ENCODE data around the gene SLC6A9. TPM values are rescaled to one million over a fixed set of nuclear protein-coding genes. Genes with fewer than 3 reads are reported as not detected.

Gene SLC6A9
- total RNA-seq, 2 experiments from 2014 or later: 2.6 to 5.3 TPM

DNA sequence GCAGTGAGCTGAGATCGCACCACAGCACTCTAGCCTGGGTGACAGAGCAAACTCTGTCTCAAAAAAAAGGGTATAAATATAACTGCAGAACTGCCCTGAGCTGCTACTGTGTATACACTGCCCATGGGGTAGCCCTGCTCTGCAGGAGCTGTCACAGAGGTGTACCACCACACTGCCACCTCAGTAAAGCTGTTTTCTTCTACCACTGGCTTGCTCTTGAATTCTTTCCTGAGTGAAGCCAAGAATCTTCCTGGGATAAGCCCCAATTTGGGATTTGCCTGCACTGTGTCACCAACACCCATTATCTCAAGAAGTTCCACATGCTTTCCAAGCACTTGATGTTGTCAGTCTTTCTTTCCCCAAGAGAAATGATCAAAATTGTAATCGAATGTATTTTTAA is 30.6 kb upstream of the SLC6A9 start:
- ATAC-seq: no peak
- Mint-ChIP-seq H3K9me3 (ENCODE audit: low read depth) (no peaks in the 10 kb centered on the region), H3K27me3 (peaks cover 37% of the 10 kb centered on the region), H3K4me1 (no peaks in the 10 kb centered on the region), H3K36me3 (no peaks in the 10 kb centered on the region), H3K4me3 (no peak overlapping the region), H3K27ac (no peak overlapping the region)
- DNase-seq: no peak
- CTCF ChIA-PET: interaction anchor here (1.3 kb wide), 1 partner anchor 16 kb away, joined by 3 read pairs; no protein-coding TSS in a partner anchor

DNA sequence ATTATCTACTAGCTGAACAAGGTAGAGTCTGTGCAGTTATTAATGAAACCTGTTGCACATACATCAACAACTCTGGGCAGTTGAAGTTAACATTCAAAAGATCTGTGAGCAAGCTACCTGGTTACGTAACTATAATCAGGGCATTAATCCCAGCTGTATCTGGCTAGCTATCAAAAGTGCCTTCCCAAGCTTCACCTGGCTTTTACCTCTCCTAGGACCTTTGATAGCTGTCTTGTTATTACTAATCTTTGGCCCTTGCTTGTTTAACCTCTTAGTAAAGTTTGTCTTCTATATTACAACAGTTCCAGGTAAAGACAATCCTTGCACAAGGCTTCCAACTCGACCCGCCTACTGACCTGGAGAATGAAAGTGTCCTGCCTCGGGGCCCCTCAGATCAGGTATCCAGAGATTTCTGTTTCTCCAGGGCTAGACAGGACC is 29.6 kb upstream of the SLC6A9 start:
- Mint-ChIP-seq H3K36me3 (no peaks in the 10 kb centered on the region), H3K27ac (no peak overlapping the region), H3K27me3 (peaks cover 33% of the 10 kb centered on the region), H3K4me1 (no peaks in the 10 kb centered on the region), H3K9me3 (ENCODE audit: low read depth) (no peaks in the 10 kb centered on the region), H3K4me3 (no peak overlapping the region)
- ATAC-seq: no peak
- CTCF ChIA-PET: interaction anchor here (0.8 kb wide), 1 partner anchor 13 kb away, joined by 3 read pairs; no protein-coding TSS in a partner anchor
- no peak for DNase-seq

DNA sequence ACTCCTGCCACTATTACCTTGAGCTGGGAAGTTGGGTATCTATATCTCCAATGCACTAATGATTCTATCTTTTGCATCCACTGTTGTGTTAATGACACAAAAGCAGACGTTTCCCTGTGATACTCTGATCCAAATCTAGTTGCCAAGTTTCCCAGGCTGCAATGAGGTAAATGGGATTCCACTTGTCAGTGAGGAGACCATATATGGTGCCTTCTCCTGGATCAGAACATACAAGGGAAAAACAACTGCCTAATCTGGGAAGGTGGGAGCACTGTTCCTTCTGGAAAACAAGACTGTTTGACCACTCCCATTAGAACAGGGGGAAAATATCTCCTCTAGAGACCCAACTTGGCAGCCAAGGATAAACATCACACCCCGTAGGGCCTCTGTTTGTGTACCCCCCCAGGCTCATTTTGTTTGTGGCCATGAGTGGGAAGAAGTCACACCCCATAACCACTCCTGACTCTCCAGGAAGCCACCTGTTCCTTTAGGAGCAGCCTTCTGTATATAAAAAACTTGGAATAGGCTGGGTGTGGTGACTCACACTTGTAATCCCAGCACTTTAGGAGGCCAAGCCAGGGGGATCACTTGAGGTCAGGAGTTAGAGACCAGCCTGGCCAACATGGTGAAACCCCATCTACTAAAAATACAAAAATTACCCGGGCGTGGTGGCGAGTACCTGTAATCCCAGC is 28.5 kb upstream of the SLC6A9 start:
- Mint-ChIP-seq H3K9me3 (ENCODE audit: low read depth) (no peaks in the 10 kb centered on the region), H3K4me1 (no peaks in the 10 kb centered on the region), H3K27me3 (peaks cover 33% of the 10 kb centered on the region), H3K36me3 (no peaks in the 10 kb centered on the region), H3K4me3 (no peak overlapping the region), H3K27ac (no peak overlapping the region)
- ATAC-seq (no peak), DNase-seq (no peak)
- CTCF ChIA-PET: no interaction called here

DNA sequence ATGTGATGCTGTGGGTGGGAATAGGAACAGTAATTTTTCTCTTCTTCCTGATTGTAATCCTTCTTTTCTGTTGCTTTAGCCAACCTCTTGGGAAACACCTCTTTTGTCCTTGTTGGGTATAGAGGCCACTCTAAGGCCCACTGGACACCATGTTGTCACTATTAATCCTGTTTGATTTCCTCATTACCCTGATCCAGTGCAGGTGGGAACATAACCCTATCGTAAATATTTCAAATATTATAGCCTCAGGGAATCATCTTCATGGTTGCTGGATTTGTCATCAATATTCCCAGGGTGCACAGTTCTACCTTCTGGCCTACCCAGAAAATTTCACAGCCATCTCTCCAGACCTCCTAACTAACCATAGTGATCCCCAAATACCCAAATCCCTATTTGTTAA is 27.9 kb upstream of the SLC6A9 start:
- H3K9me3 Mint-ChIP-seq (ENCODE audit: low read depth): no peaks in the 10 kb centered on the region
- DNase-seq (no peak), ATAC-seq (no peak)
- CTCF ChIA-PET: no interaction called here
- no peak overlapping the region for H3K27ac Mint-ChIP-seq
- peaks cover 33% of the 10 kb centered on the region for H3K27me3 Mint-ChIP-seq
- no peaks in the 10 kb centered on the region for H3K4me1 Mint-ChIP-seq
- H3K4me3 Mint-ChIP-seq: no peak overlapping the region
- no peaks in the 10 kb centered on the region for H3K36me3 Mint-ChIP-seq

DNA sequence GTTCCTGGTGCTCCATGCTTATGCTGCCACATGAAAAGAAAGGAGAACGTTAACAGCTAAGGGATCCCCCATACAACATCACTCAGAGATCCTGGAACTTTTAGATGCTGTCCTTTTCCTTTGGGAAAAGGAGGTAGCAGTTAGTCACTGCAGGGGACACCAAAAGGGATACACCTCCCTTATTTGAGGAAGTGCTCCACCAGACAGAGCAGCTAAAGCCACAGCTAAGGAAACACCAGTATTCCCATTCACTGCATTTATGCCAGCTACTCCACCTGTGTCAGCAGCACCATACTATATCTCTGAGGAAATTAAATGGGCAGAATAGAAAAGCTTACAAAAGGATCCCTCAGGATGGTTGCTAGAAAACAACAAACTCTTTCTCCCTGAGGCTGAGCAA is 26.0 kb upstream of the SLC6A9 start:
- CTCF ChIA-PET: interaction anchor here (1.1 to 2.7 kb wide), 3 partner anchors 10 to 52 kb away, joined by 3 to 30 read pairs (median 5); no protein-coding TSS in a partner anchor
- Mint-ChIP-seq H3K27me3 (peaks cover 22% of the 10 kb centered on the region), H3K36me3 (no peaks in the 10 kb centered on the region), H3K4me3 (no peak overlapping the region), H3K4me1 (no peaks in the 10 kb centered on the region), H3K9me3 (ENCODE audit: low read depth) (no peaks in the 10 kb centered on the region), H3K27ac (no peak overlapping the region)
- DNase-seq: no peak
- no peak for ATAC-seq

DNA sequence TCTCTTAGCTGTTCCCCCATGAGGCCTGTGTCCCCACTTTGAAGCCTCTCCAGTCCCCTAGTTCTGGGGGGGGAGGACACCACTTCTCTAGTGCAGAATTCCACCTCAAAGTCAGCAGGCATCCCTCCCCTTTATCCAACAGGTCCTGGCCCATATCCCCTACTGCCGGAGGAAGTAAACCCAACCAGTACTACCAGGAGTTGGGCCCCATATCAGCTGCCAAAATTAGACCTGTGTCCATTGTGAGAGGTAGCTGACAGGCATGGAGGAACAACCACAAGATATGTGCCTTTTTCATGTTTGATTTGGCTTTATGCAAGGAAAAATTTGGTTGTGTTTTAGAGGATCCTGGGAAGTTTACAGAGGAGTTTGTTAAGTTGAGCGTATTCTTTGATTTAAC is 22.1 kb upstream of the SLC6A9 start:
- ATAC-seq (no peak), DNase-seq (no peak)
- Mint-ChIP-seq H3K9me3 (ENCODE audit: low read depth) (no peaks in the 10 kb centered on the region), H3K27me3 (peaks cover 18% of the 10 kb centered on the region), H3K4me3 (no peak overlapping the region), H3K36me3 (no peaks in the 10 kb centered on the region), H3K4me1 (peaks cover under 1% of the 10 kb centered on the region), H3K27ac (no peak overlapping the region)
- CTCF ChIA-PET: interaction anchor here (0.7 kb wide), 1 partner anchor 264 kb away, joined by 3 read pairs; no protein-coding TSS in a partner anchor

DNA sequence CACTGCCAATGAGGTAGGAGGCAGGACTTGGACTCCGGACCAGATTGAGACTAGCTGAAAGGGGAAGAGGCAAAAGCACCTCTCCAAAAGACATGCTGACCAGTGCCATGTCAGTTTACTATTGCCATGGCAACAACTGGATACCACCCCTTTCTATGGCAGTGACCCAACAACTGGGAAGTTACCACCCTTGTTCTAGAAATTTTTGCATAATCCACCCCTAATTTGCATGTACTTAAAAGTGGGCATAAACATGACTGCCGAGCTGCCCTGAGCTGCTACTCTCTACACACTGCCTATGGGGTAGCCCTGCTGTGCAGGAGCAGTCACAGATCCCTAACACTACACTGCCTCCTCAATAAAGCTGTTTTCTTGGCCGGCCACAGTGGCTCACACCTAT is 19.0 kb upstream of the SLC6A9 start:
- Mint-ChIP-seq H3K9me3 (ENCODE audit: low read depth) (no peaks in the 10 kb centered on the region), H3K27me3 (peaks cover 15% of the 10 kb centered on the region), H3K4me3 (no peak overlapping the region), H3K27ac (no peak overlapping the region), H3K36me3 (no peaks in the 10 kb centered on the region), H3K4me1 (peaks cover 13% of the 10 kb centered on the region)
- CTCF ChIA-PET: interaction anchor here (0.7 to 5.0 kb wide), 3 partner anchors 44 to 520 kb away, joined by 4 to 60 read pairs (median 4); no protein-coding TSS in a partner anchor
- DNase-seq (no peak), ATAC-seq (no peak)

DNA sequence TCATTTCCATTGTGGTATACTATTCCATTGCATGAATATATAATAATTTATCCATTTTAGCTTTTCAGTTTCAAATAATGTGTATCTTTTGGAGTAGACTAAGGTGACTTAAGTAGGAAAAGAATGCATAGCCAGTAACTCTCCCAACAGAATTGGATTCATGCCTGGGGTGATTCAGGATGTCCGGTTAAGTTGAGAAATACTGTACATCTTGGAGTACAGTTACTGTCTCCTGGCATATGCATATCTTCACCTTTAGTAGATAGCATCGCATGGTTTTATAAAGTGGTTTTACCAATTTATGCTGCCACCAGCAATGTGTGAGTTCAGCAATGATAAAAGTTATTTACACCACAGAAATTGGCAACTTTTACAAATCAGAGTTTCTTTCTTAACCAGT is 18.6 kb upstream of the SLC6A9 start:
- H3K4me1 Mint-ChIP-seq: peaks cover 13% of the 10 kb centered on the region
- CTCF ChIA-PET: interaction anchor here (1.1 to 6.0 kb wide), 5 partner anchors 43 to 520 kb away, joined by 3 to 60 read pairs (median 12); no protein-coding TSS in a partner anchor

DNA sequence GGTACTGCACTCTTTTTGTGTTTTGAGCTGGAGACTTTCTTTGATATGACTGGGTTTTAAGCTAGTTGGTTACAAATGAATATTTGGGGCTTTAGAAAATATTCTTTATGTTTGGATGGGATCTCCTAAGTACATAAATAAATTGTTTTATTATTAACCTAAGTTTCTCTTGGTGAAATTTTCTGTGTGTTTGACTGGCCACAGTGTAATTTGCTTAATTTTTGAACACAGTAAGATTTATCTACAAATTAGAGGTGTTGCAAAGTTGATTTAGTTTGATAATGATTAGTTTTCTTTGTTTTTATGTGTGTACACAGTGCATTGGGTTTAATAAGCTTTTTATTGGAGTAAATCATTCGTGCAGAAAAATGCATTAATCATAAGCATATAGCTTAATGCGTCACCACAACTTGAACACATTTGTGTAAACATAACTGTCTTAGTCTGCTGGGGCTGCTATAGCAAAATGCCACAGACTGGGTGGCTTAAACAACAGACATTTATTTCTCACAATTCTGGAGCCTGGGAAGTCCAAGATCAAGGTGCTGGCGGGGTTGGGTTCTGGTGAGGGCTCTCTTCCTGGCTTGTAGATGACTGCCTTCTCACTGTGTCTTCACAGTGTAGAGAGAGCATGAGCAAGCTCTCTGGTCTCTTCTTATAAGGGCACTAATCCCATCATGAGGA is 17.4 kb upstream of the SLC6A9 start:
- peak overlapping the region; percentile 8 for H3K27ac Mint-ChIP-seq
- no peak for DNase-seq
- no peaks in the 10 kb centered on the region for H3K9me3 Mint-ChIP-seq (ENCODE audit: low read depth)
- H3K27me3 Mint-ChIP-seq: peaks cover 15% of the 10 kb centered on the region
- H3K4me3 Mint-ChIP-seq: no peak overlapping the region
- ATAC-seq: no peak
- H3K4me1 Mint-ChIP-seq: peaks cover 13% of the 10 kb centered on the region
- no peaks in the 10 kb centered on the region for H3K36me3 Mint-ChIP-seq
- CTCF ChIA-PET: interaction anchor here (0.7 to 6.0 kb wide), 17 partner anchors 8 to 549 kb away, joined by 3 to 60 read pairs (median 6); partner anchors contain the start of gene SLC6A9

More for the DNA sequence above, 18.6 kb upstream of the SLC6A9 start:
- H3K36me3 Mint-ChIP-seq: no peaks in the 10 kb centered on the region
- H3K9me3 Mint-ChIP-seq (ENCODE audit: low read depth): no peaks in the 10 kb centered on the region
- H3K27me3 Mint-ChIP-seq: peaks cover 15% of the 10 kb centered on the region
- DNase-seq (no peak), ATAC-seq (no peak)
- no peak overlapping the region for H3K27ac Mint-ChIP-seq
- H3K4me3 Mint-ChIP-seq: no peak overlapping the region

DNA sequence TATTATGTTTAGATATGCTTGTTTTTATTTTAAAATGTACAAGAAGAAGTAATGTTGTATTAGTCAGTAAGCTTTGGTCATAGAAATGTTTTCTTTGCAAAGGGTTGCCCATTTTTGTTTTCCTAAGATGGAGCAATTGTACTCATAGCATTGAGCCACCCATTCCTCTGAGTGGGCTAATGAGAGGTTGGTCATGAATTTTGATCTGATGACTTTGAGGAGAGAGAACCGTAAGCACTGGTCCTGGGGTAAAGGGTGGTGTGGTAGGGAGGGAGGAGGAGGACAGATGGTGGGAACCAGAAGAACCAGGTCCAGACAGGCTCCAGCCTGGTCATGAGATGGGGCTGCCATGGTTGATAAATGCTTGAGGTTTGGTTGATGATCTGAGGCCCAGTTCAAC is 15.9 kb upstream of the SLC6A9 start:
- CTCF ChIA-PET: interaction anchor here (0.7 to 6.0 kb wide), 13 partner anchors 10 to 605 kb away, joined by 3 to 60 read pairs (median 9); partner anchors contain the start of gene SLC6A9
- Mint-ChIP-seq H3K36me3 (no peaks in the 10 kb centered on the region), H3K4me1 (peaks cover 13% of the 10 kb centered on the region), H3K27ac (no peak overlapping the region), H3K9me3 (ENCODE audit: low read depth) (no peaks in the 10 kb centered on the region), H3K27me3 (peaks cover 18% of the 10 kb centered on the region), H3K4me3 (no peak overlapping the region)
- no peak for DNase-seq
- ATAC-seq: no peak

DNA sequence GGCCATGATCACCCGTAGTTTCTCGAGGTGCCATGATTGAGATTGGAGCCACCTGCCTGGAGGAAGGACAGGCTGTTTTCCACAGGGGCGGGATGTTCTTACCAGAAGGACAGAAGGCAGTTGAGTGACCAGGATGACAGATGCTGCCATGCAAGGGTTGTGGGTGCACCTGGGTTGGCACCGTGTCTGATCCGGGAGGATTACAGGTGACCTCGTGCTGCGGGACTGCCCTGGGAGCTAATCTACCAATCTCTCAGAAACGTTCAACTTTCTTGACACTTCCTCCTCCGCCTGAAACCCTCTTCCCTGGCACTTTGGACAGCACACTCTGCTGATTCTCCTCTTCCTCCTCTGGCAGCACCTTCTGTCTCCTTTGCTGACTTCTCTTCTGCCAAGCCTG is 13.8 kb upstream of the SLC6A9 start:
- Mint-ChIP-seq H3K9me3 (ENCODE audit: low read depth) (no peaks in the 10 kb centered on the region), H3K4me3 (no peak overlapping the region), H3K27ac (no peak overlapping the region), H3K4me1 (peaks cover 13% of the 10 kb centered on the region), H3K36me3 (no peaks in the 10 kb centered on the region), H3K27me3 (peaks cover 20% of the 10 kb centered on the region)
- CTCF ChIA-PET: interaction anchor here (0.9 to 6.1 kb wide), 6 partner anchors 9 to 339 kb away, joined by 3 to 51 read pairs (median 4); partner anchors contain the start of genes DPH2 and SLC6A9
- DNase-seq (no peak), ATAC-seq (no peak)

DNA sequence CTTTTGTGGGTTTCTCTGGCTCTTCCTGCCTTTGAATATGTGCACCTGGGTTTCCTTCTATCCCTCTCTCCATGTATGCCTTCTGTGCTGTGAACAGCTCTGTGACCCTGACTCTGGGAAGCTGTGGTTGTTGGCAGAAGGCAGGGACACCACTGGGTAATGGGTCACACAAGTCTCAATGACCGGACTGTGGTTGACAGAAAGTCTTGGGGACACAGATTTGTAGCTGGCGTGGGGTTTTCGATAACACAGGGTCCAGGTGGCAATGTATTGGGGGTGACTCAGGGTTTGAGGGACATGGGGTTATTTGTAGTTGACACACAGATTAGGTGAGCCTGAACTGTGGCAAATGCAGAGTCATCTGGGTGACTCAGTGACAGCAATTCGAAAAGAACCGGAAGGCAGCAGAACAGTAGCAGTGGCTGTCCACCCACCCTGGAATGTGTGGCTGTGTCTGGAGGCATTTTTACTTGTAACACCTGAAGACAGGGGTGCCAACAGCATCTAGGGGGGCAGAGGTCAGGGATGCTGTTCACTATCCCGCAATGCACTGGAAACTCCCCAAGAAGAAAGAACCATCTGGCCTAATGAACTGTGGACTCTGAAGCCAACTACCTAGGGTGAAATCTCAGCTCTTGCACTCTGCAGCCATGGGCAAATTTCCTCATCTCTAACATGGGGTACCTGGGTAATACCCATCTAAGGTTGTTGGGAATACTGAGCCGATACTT is 13.0 kb upstream of the SLC6A9 start:
- Mint-ChIP-seq H3K4me1 (peaks cover 13% of the 10 kb centered on the region), H3K9me3 (ENCODE audit: low read depth) (no peaks in the 10 kb centered on the region), H3K36me3 (no peaks in the 10 kb centered on the region), H3K4me3 (no peak overlapping the region), H3K27me3 (peaks cover 24% of the 10 kb centered on the region), H3K27ac (no peak overlapping the region)
- ATAC-seq (no peak), DNase-seq (no peak)
- CTCF ChIA-PET: interaction anchor here (0.9 to 6.1 kb wide), 4 partner anchors 13 to 340 kb away, joined by 3 to 51 read pairs (median 16); partner anchors contain the start of gene SLC6A9
